ENCODE measurements around the gene MAML3. TPM values are rescaled to one million over a fixed set of nuclear protein-coding genes. Genes with fewer than 3 reads are reported as not detected.

MAML3 gene
- total and polyA plus RNA-seq, 2 of the 13 experiments (the other 11 are each of a cell fraction or from before 2014, with no cell fraction given) = 0.05 to 0.13 TPM

- no peaks in the 10 kb centered on the region; a peak in 1 of 5 replicates for H3K27me3 ChIP-seq (ENCODE audit: control insufficient read depth in 1 of 2, insufficient read depth in 2 of 2, low read length in 2 of 2)
- H3K9ac ChIP-seq (ENCODE audit: insufficient read depth, low read depth, low read length) = no peak overlapping the region
- H3K36me3 ChIP-seq (replicated peaks in 1 of 2; ENCODE audit: control insufficient read depth in 1 of 2, insufficient read depth in 2 of 2, low read length in 2 of 2) = no peaks in the 10 kb centered on the region
- FAIRE-seq = no peak
- 78% methylated on average over 4 of the region's 4 CpGs for WGBS (ENCODE audit: low lambda C conversion rate)
- no TSS peak for BruUV-seq (replicated peaks)
- no peak overlapping the region for H3K27ac ChIP-seq (ENCODE audit: extremely low read length, insufficient read depth, low read length)
- H3K9me3 ChIP-seq (ENCODE audit: low read length) = no peaks in the 10 kb centered on the region
- no peak overlapping the region for H3K4me2 ChIP-seq (ENCODE audit: low read depth, low read length)
- H3K4me1 ChIP-seq (ENCODE audit: insufficient read depth, low read length) = peaks cover 12% of the 10 kb centered on the region
- TF ChIP-seq CEBPB (IDR thresholded peaks at IDR 0.05; ENCODE audit: borderline replicate concordance, low read depth, low read length) (peak; percentile 91), JUN (CRISPR knock-in tag; IDR thresholded peaks at IDR 0.05) (no peak), TMF1 (CRISPR knock-in tag; IDR thresholded peaks at IDR 0.05; ENCODE audit: low read depth) (no peak), TAF15 (IDR thresholded peaks at IDR 0.05; ENCODE audit: low read depth, low read length, poor library complexity, severe bottlenecking) (no peak), CEBPG (CRISPR knock-in tag; IDR thresholded peaks at IDR 0.05) (peak; percentile 67)
- H2AFZ ChIP-seq (ENCODE audit: low read length) = no peak overlapping the region
- CTCF ChIA-PET (ENCODE audit: low intra/inter-chr PET ratio, low total read pairs) = no interaction called here
- POLR2A ChIA-PET = no interaction called here
- ATAC-seq = no peak
- no peak for DNase-seq (ENCODE audit: low spot score)
- no peaks in the 10 kb centered on the region for H3K79me2 ChIP-seq (ENCODE audit: insufficient read depth, low read length)
- intact Hi-C loops (cut with micrococcal nuclease; ENCODE audit: unreplicated experiment) (no loop called here), in situ Hi-C loops (cut with HindIII; ENCODE audit: extremely low pct_ligation_motif_present, low pct_unique_long_range_greater_than_20kb) (no loop called here)
- no peaks in the 10 kb centered on the region for H4K20me1 ChIP-seq (ENCODE audit: insufficient read depth, low read length)
- no peak overlapping the region for H3K4me3 ChIP-seq (replicated peaks in 1 of 3; ENCODE audit: insufficient read depth in 1 of 3, low read depth in 2 of 3, low read length in 3 of 3)
Measured at GRCh38 chr4:139790291-139790690, 363.7 kb downstream of the MAML3 start.

GRCh38 chr4:139789096-139789654 is 364.8 kb downstream of the MAML3 start:
- WGBS (ENCODE audit: low lambda C conversion rate) = 42% methylated on average over 6 of the region's 6 CpGs
- no peak overlapping the region for H3K27ac ChIP-seq (ENCODE audit: extremely low read length, insufficient read depth, low read length)
- DNase-seq (ENCODE audit: low spot score) (no peak), FAIRE-seq (no peak), ATAC-seq (no peak)
- H3K36me3 ChIP-seq (replicated peaks in 1 of 2; ENCODE audit: control insufficient read depth in 1 of 2, insufficient read depth in 2 of 2, low read length in 2 of 2) = no peaks in the 10 kb centered on the region
- no TSS peak for BruUV-seq (replicated peaks)
- H4K20me1 ChIP-seq (ENCODE audit: insufficient read depth, low read length) = no peaks in the 10 kb centered on the region
- intact Hi-C loops (cut with micrococcal nuclease; ENCODE audit: unreplicated experiment) = no loop called here
- ChIA-PET POLR2A (no interaction called here), CTCF (ENCODE audit: low intra/inter-chr PET ratio, low total read pairs) (no interaction called here)
- H3K4me3 ChIP-seq (replicated peaks in 1 of 3; ENCODE audit: insufficient read depth in 1 of 3, low read depth in 2 of 3, low read length in 3 of 3) = no peak overlapping the region
- H3K9ac ChIP-seq (ENCODE audit: insufficient read depth, low read depth, low read length) = no peak overlapping the region
- no peak overlapping the region for H2AFZ ChIP-seq (ENCODE audit: low read length)
- in situ Hi-C loops (cut with HindIII; ENCODE audit: extremely low pct_ligation_motif_present, low pct_unique_long_range_greater_than_20kb) = no loop called here
- no peaks in the 10 kb centered on the region for H3K79me2 ChIP-seq (ENCODE audit: insufficient read depth, low read length)
- H3K9me3 ChIP-seq (ENCODE audit: low read length) = no peaks in the 10 kb centered on the region
- H3K4me1 ChIP-seq (ENCODE audit: insufficient read depth, low read length) = peaks cover 20% of the 10 kb centered on the region
- no peak overlapping the region for H3K4me2 ChIP-seq (ENCODE audit: low read depth, low read length)
- peaks cover 0 to 4% of the 10 kb centered on the region in 2 experiments; a peak in 2 of 5 replicates for H3K27me3 ChIP-seq (ENCODE audit: control insufficient read depth in 1 of 2, insufficient read depth in 2 of 2, low read length in 2 of 2)
- TF ChIP-seq HNF1A (IDR thresholded peaks at IDR 0.05; ENCODE audit: low read depth) (no peak), HNF1A (CRISPR knock-in tag; IDR thresholded peaks at IDR 0.05; ENCODE audit: borderline replicate concordance) (no peak), NCOA5 (CRISPR knock-in tag; IDR thresholded peaks at IDR 0.05) (no peak), ZMYM4 (CRISPR knock-in tag; IDR thresholded peaks at IDR 0.05) (no peak), POLR2G (IDR thresholded peaks at IDR 0.05; ENCODE audit: low read depth, low read length) (no peak), ZHX1 (CRISPR knock-in tag; IDR thresholded peaks at IDR 0.05; ENCODE audit: low read depth) (no peak)

All from HepG2 (cell line).